ENCODE results near the gene ZNF638.

The ZNF638 gene

DNA sequence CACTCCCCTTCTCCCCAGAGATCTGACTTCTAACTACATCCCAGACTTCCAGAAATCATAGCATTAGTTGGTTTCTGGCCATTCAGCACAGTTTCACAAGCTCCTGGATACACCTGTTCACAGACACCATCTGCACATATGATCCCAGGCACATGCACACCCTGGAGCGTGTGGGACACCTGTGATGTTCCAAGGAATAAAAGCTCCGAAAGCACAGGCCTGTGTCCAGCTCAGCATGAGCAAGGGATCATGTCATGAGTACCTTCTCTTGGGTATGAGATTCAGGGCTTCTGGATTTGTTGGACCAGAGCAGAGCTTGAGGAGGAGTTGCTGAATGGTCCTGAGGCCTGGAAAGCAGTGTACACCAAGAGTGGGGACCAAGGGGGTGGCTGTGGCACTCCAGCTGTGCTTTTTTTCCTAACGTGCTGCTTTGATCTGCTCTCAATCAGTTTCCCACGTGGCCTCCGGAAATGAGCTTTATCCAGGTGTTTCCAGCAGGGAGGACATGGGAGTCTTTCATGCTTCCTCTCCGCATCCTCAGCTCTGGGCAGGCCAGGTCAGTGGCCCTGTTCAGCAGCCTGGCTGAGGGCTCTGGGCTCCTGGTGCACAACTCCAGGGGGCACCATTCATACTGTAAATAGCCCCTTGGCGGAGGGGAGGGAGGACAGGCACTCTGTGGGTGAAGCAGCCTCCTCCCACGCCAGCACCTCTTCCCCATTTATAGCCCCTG, 123.6 kb downstream of the ZNF638 start:
- in situ Hi-C loops (cut with MboI; ENCODE audit: low sequenced_read_pairs) = no loop called here

DNA sequence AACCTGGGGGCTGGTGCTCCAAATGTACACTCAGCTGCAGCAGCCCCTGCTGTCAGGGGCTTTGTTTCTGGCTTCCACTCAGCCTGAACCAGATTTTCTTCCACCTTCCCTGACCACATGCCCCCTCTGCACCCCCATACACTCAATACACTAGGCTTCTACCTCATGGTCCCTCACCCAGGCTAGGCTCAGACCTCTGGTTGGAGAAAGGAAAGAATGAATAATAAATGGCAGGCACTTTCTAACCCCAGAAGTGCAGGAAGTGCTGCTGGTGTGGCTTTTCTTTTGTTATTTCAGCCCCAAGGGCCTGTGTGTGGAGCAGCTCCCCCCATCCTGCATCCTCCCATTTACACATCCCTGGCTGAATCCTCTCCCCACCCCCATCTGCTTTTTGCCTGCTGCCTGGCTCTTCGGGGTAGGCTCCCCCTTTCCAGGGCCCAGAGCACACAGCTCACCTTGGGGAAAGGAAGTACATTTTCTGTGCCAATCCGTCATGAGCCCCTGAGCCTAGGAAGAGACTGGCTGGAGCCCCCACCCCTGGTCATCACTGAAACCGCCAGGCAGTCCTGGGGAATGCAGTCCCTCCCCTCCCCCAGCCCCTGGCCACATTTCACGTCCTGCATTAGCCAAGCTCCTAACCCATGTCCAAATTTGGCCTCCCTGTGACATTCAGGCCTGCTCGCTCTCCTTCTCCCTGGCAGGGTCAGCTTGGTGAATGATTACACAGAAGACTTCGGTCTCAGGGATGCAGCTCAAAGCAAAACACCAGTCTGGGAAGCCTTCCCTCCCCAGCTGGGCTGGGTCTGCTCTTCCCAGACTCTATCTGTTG, 124.4 kb downstream of the ZNF638 start:
- in situ Hi-C loops (cut with MboI; ENCODE audit: low sequenced_read_pairs) = no loop called here

DNA sequence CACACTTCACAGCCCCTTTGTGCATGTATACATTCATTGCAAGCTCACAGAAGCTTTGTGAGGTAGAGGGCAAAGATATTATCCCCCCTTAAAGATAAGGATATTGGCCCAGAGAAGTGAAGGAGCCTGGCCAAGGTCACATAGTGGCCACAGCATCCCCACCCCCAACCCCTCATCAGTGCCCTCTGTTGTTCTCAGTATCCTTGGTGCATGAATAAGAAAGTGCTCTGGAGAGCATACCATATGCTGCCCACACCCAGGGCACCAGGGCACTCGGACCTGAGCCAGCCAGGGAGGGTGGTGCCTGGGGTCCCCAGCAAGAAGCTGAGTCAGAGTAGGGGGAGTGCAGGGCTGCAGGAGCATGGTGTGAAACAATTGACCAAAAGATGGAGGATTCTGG, 125.0 kb downstream of the ZNF638 start:
- in situ Hi-C loops (cut with MboI; ENCODE audit: low sequenced_read_pairs) = no loop called here

DNA sequence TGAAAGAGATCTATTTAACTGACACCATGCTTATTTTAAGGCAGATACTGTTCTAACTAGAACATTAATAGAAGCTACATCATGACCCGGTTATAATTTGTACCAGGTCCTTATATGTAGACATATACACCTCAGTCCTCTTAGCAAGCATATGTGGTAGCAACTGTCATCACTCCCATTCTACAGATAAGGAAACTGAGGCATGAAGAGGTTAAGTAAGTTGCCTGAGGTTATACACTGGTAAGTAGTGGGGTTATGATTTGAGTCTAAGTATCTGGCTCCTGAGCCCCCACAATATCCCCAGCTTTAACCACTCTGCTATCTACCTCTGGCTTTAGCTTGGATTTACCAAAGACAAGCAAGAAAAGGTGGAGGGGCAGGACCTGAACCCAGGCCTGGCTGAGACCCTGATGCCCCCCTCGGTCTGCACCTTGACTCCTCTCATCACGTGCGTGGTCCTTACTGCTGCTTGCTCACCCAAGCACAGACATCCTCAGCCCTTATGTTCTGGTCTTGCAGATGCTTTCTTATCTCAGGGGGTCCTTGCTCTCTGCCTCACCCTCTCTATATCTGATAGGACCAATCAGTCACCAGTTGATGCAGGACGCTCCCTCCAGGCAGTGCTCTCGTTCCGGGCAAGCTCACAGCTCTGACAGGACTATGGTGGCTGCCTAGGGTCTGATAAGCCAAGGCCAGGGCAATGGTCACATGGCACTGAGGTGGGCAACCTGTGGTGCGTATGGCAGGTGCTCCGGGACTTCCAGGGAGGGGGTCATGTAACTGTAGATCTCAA, 125.7 kb downstream of the ZNF638 start:
- in situ Hi-C loops (cut with MboI; ENCODE audit: low sequenced_read_pairs) = no loop called here

DNA sequence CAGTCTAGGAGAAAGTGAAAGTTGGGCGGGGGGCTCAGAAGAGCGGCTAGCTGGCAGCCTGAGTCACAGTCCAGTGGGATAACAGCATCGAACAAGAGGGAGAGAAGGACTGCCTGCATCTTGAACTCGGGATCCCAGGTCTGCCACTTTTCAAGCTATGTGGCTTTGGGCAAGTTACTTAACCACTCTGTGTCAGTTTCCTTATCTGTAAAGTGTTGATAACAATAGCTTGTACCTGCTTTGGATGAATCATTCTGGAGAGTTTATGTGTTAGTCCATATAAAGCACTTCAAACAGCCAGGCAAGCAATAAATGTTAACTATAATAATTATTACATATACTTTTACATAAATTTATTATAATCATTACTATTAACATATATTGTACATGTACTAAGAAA, 126.3 kb downstream of the ZNF638 start:
- in situ Hi-C loops (cut with MboI; ENCODE audit: low sequenced_read_pairs) = no loop called here

DNA sequence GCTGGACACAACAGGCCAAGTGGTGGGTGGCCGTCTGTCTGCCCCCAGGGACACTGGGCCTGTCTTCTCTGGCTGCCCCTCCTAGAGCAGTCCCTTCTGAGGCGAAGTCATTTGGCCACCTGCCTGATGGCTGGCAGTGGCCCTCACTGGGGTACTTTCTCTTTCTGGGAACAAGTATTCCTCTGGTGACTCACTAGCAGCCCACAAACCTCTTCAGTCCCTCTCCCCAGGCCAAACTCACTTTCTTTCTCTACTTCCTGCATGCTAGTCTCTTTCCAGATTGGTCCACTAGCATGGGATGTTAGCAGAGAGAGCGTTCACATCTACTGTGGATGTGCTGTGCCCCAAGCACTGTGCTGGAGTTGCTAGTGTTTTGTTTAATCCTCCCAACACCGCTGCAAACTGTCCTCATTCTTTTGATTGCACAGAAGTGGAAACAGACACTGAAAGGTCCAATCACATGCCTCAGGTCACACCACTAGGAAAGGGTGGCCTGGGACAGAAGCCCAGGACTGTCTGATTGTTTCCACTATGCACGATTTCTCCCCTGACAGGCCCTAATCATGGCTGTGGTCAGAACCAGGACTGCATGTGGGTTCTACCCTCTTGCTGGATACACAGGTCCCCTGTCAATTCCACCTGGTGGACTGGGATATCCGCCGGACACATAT, 127.0 kb downstream of the ZNF638 start:
- in situ Hi-C loops (cut with MboI; ENCODE audit: low sequenced_read_pairs) = no loop called here

DNA sequence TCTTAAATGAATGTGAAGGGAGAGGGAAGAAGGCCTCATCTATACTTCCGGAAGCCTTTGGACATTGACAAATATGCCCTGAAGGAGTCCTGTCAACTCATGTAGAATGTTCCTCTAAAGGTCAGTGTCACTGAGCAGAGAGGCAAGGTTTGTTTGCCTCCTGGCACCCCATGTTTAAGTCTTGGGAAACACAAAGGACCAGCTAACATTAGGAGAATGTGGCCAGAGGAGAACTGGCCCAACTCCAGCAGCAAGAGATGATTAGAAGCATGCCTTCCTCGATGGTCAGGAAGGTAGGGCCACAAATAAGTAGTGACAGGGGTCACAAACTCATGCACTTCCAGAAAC, 127.5 kb downstream of the ZNF638 start:
- in situ Hi-C loops (cut with MboI; ENCODE audit: low sequenced_read_pairs) = no loop called here

DNA sequence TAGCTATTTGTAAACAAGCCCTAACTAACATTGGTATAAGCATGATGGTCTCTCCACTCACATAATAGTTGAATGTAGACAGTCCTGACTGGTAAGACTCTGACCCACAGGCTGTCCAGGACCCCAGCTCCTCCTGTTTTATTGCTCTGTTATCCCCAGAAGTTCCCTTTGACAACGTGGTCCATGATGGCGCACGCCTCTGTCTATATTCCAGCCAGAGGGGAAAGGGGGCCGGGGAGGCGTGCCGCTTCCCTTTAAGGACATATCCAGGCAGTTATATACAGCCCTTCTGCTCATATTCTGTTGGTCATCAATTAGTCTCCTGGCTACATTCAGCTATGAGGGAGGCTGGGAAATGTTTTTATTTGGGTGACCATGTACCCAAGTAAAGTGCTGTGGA, 128.5 kb downstream of the ZNF638 start:
- in situ Hi-C loops (cut with MboI; ENCODE audit: low sequenced_read_pairs) = no loop called here

DNA sequence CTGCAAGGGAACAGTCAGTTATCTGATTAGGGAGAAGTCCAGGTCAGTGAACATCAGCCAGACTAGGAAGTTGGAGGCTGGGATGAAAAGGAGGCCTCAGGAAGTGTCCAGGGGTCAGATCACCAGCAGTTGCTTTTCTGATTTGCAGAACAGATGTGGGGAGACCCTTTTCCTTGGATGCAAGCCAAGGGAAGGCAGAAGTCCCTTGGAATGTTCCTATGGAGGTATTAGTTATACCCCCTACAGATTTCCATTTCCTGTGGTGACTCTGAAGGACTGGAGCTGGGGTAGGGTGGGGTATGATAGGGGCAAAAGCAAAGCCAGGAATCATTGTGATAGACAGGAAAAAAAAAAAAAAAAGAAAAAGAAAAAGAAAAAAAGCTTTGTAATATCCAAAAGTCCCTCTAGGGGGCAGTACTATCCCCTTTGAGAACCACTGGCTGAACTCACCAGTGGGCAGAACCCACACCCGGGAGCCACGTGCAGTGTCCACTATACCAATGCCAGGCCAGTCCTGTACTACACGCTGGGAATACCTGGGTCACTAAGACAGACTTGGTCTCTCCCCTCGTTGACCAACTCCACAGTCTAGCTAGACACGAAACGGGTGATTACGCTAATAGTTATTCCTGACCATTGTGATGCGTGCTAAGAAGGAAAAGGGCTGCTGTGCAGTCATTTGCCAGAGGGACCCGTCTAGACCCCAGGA, 129.2 kb downstream of the ZNF638 start:
- in situ Hi-C loops (cut with MboI; ENCODE audit: low sequenced_read_pairs) = no loop called here

DNA sequence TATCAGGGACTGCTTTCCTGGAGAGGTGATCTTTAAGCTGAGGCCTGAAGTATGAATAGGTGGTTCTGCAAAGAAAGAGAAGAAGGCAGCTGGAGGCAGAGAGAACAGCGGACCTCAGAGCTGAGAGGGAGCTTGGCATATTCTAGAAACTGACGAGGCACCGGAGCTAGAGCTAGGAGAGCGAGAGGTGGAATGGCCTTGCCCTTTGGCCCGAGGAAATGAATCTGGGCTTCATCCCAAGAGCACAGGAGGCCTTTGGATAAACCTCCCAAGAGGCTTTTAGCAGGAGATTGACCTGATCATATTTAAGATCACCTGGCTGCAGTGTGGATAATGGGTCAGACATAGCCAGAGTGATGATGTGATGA, 129.7 kb downstream of the ZNF638 start:
- in situ Hi-C loops (cut with MboI; ENCODE audit: low sequenced_read_pairs) = no loop called here

DNA sequence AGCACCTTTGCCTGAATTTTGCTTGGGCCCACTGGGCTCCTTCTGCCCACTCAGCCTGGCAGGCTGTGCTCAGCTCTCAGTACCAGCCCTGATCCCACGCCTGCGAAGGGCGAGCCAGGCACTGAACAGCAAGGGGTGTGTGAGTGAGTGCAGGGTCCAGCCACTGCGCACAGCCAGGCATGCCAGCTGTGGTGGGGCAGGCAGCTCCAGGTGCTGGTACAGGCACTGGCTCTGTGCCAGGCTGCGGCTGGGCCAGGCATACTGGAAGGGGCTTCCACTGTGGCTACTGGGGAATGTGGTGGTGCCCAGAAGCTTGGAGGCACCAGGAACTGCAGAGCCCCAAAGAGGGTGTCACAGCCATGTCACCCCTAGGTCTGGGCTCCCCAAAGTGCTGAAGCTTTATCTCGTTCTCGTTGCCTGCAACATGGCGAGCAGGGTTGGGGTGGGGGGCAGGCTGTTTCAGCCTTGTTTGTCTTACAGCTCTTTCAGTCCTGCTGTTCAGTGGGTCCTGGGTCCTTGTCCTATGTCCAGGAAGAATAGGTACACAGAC, 130.5 kb downstream of the ZNF638 start:
- in situ Hi-C loops (cut with MboI; ENCODE audit: low sequenced_read_pairs) = no loop called here

DNA sequence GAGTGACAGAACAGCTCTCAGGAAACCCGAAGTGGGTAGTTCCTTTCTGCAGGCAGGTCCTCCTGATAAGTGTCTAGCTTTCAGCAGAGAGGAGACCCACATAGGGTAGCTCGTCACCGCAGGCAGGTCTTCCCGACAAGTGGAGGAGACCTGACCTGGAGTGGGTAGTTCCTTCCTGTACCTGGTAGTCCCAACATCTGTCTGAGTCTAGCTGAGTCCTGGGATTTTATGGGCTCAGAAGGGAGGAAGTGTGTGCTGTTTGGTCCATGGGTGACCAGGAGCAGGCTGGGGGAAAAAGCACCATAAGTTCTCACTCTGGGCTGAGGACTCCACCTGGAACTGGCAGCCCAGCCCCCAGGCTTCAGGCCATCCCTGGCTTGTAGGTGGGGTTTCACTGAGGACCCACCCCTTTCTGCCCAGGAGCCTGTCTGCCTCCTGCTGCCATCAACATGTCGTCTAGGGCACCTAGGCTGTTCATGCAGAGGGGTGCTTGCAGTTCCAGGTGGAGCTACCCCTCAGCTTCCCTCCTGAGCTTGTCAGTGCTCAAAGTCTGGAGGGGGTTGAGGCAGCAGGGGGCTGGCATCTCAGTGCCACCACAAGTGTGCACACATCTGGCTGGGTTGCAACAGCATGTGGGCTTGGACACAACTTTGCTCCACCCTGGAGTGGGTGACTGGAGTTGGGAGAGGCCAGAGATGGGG, 131.2 kb downstream of the ZNF638 start:
- in situ Hi-C loops (cut with MboI; ENCODE audit: low sequenced_read_pairs) = no loop called here

DNA sequence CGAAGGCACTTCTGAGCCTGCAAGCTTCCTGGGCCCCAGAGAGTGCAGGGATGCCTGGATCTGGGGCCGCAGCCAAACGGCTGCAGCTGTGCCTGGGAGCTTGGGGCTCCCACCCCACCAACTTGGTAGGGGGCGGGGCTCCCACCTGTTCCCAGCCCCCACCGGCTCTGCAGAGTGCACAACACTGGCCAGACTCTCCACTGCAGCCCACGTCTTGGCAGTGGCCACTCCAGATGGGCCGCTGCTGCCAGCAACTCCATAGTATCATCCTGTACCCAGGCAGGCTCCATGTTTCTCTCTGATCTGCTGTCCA, 131.7 kb downstream of the ZNF638 start:
- in situ Hi-C loops (cut with MboI; ENCODE audit: low sequenced_read_pairs) = no loop called here

DNA sequence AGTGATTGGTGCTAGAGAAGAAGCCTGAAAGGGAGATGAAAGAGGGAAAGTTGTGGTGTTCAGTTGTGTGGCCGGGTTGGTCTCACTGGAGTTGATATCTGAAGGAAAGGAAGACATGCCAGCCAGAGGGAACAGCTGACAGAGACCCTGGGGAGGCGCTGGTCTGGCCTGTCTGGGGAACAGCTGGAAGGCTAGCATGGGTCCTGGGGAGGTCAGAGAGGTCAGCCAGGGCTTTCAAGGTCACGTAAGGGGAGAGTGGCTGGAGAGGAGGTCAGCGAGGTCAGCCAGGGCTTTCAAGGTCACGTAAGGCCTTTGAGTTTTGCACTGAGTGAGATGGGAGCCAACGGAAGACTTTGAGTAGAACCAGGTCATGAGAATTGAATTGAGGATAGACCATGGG, 132.8 kb downstream of the ZNF638 start:
- in situ Hi-C loops (cut with MboI; ENCODE audit: low sequenced_read_pairs) = no loop called here

DNA sequence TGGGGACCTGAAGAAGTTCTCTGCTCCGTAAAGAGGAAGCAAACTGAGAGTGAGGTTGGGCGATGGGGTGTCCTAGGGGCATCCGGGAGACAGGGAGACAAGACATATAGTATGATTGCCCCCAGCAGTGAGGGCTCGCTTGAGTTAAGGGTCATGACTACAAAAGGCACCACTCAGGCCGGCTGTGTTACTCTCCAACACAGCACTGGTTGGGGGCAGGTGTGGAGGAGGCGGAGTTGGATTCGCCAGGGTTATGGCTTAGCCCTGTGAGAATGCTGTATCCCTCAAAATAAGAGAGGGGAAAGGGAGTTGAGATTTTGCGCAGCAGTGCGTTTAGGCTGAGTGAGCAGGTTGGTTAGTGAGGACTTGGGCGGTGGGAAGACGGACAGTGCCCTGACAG, 133.8 kb downstream of the ZNF638 start:
- in situ Hi-C loops (cut with MboI; ENCODE audit: low sequenced_read_pairs) = no loop called here

DNA sequence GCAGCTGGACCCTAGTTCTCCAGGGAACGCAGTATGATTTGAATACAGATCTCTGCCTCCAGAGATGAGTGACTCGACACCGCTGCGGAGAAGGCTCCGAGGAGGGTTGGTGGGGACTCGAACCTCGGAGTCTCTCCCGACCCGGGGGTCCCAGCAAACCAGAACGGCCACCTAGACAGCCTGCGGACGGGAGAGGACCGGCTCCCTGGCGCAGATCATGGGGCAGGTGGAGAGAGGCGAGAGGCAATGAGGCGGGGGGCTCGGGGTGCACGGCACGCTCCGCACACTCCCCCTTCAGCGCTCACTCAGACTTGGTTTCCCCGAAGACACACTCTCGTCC, 134.3 kb downstream of the ZNF638 start:
- in situ Hi-C loops (cut with MboI; ENCODE audit: low sequenced_read_pairs) = no loop called here

DNA sequence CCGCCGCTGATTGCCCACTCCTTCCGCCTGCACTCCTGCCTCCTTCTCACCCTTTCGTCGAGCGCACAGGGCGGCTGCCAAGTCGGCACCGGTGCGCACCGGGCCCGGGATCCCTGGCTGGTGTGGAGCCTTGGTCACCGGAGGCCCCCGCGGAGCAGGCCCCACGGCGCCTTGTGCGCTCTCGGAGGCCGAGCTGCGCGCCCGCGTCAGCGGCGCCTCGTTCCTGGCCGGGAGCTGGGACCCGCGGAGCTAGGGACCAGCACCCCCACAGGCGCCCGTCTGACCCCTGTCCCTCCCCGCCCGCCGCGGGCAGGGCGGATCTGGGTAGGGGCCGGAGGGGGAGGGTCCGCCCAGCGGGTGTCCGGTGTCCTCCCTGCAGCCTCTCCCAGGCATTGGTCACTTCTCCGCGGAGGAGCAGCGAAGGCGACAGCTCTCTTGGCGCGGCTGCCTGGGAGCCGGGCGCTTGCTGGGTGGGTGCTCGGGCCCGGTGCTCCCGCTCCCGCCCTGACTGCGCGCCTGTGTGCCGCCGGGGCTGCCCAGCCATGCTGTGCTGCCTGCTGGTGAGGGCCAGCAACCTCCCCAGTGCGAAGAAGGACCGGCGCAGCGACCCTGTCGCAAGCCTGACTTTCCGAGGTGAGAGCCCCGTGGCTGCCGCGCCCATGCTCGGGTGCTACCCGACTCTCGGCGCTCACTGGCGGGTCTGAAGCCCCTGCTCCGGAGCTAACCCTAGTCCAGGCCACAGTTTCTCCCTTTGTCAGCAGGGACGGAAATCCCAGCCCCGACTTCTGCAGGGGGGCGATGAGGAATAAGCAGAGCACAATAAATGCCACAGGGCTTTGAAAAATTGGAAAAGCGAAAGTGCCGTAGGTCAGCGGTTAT, 135.0 kb downstream of the ZNF638 start:
- in situ Hi-C loops (cut with MboI; ENCODE audit: low sequenced_read_pairs) = no loop called here

DNA sequence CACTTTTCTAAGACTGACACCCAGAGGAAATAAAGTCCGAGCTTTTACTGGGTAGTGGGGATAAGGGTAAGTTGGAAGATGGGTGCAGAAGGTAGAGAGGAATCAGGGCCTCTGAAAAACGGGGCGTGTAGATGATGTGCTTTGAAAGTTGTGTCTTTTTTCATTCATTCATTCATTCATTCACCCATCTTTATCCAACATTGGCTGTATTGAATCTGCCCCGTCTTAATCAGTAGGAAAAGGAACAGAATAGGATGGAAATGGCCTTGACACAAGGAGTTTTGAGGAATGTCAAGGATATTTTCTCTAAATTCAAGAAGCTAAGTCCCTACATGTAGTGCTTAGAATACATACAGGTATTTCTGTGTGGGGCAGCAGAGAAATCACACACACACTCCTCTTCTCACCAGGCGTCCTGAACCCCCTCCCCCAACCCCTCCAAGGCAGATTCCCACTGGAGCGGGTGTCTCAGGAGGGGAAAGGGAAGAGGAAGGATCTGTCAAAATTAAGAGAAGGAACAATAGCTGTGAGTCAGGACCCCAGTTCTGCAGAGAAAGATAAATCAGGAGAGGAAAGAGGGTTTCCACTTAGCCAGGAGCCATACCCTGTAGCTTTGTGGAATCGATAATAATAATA, 135.7 kb downstream of the ZNF638 start:
- in situ Hi-C loops (cut with MboI; ENCODE audit: low sequenced_read_pairs) = no loop called here
